ENCODE results near the gene C11orf97. TPM values are rescaled to one million over a fixed set of nuclear protein-coding genes. Genes with fewer than 3 reads are reported as not detected.
"Not testable (repeated sequence)": the region's sequence is repeated elsewhere in the genome, so short reads cannot be mapped to it uniquely, and the experiment has no call there.

Gene C11orf97
- total RNA-seq, 1 donor from 2014 or later = not detected

DNA sequence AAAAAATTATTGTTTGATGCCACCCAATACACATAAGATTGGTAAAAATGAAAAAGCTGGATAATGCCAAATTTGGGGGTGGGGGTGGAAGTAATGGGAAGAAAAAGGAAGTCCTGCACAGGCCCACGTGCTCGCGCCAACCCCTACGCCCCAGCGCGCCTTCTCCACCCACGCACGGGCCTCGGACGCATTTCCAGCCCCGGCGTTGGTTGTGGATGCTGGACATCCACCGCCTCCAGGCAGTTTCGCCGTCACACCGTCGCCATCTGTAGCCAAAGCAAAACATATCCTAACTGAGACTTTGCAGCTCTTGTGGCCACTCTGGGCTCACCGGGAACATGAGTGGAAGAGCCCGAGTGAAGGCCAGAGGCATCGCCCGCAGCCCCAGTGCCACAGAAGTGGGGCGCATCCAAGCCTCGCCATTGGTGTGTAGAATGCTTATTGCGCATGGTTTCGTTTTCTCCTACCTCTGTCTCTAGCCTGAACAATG is 55.0 kb downstream of the C11orf97 start, which contains the start of gene PIWIL4:
TSS of gene PIWIL4 (plus strand) at position 188 of the 490 bp plus-strand sequence. CDS start at position 339, 151 bp downstream.
- Mint-ChIP-seq H3K27ac (ENCODE audit: unreplicated experiment) (no peak within 1 kb of the TSS), H3K4me1 (ENCODE audit: low read depth, unreplicated experiment) (peaks cover 19% of the 10 kb centered on the region), H3K9me3 (ENCODE audit: unreplicated experiment) (no peaks in the 10 kb centered on the region), H3K27me3 (ENCODE audit: low read depth, unreplicated experiment) (no peaks in the 10 kb centered on the region), H3K36me3 (ENCODE audit: low read depth, unreplicated experiment) (no peaks in the 10 kb centered on the region), H3K4me3 (ENCODE audit: unreplicated experiment) (no peak within 1 kb of the TSS)
- H3K4me3 ChIP-seq (ENCODE audit: insufficient read depth, low read depth, low read length) = no peak within 1 kb of the TSS
- FAIRE-seq (no peak), DNase-seq (ENCODE audit: low read depth) (no peak)
- H3K27ac ChIP-seq (ENCODE audit: low read depth, low read length) = no peak within 1 kb of the TSS
- no peak within 1 kb of the TSS for H3K9ac ChIP-seq (ENCODE audit: low read length)
- no peaks in the 10 kb centered on the region for H3K36me3 ChIP-seq (ENCODE audit: insufficient read depth, low read length)
- H3K4me1 ChIP-seq (ENCODE audit: insufficient read depth, low read length) = peaks cover 15% of the 10 kb centered on the region
- no peaks in the 10 kb centered on the region for H3K79me2 ChIP-seq (ENCODE audit: insufficient read depth, low read length)
- H3K27me3 ChIP-seq (ENCODE audit: insufficient read depth, low read length) = no peaks in the 10 kb centered on the region
- H3K4me2 ChIP-seq (ENCODE audit: low read length) = no peak within 1 kb of the TSS
- no peaks in the 10 kb centered on the region for H4K20me1 ChIP-seq (ENCODE audit: insufficient read depth, low read length)
- H3K9me3 ChIP-seq (ENCODE audit: insufficient read depth, low read depth, low read length) = no peaks in the 10 kb centered on the region
- no peak within 1 kb of the TSS for H2AFZ ChIP-seq (ENCODE audit: low read depth, low read length)
- TF ChIP-seq EZH2 (IDR thresholded peaks at IDR 0.05; ENCODE audit: insufficient read depth, low read length) = no peak
- TF ChIP-seq, protein P1, sequence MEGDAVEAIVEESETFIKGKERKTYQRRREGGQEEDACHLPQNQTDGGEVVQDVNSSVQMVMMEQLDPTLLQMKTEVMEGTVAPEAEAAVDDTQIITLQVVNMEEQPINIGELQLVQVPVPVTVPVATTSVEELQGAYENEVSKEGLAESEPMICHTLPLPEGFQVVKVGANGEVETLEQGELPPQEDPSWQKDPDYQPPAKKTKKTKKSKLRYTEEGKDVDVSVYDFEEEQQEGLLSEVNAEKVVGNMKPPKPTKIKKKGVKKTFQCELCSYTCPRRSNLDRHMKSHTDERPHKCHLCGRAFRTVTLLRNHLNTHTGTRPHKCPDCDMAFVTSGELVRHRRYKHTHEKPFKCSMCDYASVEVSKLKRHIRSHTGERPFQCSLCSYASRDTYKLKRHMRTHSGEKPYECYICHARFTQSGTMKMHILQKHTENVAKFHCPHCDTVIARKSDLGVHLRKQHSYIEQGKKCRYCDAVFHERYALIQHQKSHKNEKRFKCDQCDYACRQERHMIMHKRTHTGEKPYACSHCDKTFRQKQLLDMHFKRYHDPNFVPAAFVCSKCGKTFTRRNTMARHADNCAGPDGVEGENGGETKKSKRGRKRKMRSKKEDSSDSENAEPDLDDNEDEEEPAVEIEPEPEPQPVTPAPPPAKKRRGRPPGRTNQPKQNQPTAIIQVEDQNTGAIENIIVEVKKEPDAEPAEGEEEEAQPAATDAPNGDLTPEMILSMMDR (IDR thresholded peaks at IDR 0.05; ENCODE audit: insufficient read depth, low read depth, low read length) = no peak

DNA sequence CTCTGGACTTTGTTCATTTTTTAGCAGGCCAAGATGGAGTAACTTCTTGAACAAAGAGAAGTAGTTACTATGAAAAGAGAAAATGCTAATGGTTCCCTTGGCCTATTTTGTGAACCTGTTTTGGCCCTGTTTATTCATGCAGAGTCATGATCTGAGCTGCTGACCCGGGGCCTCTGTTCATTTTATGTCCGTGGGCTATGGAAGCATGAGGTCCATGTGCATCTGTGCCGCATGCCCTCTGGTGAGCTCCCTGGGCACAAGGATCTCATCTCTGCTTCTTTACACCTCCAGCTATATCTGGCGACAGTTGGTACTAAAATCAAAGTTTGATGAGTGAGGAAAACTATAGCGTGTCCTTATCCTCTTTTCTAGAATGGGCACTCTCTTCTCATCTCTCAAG is 55.9 kb downstream of the C11orf97 start:
- no peak overlapping the region for H3K27ac Mint-ChIP-seq (ENCODE audit: unreplicated experiment)

DNA sequence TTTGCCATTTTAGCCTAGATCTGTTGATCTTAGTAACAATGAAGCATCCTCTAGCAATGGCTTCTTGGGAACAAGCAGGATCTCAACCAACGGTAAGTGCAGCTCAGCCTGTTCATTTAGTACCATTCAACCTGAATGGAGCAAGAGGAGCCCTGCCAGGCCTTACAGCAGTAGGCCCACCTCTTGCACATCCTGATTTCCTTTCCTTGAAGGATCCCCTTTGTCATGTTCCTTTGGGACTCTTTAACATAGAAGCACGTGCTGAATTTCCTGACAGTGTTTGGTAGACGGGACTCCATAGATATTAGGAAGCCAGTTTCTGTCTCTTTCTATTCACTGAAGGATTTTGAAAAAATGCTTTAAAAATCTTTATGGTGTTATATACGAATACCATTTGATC is 56.5 kb downstream of the C11orf97 start:
- no peak overlapping the region for H3K4me3 Mint-ChIP-seq (ENCODE audit: unreplicated experiment)
- DNase-seq (ENCODE audit: low read depth) (no peak), FAIRE-seq (no peak)
- no peak for TF ChIP-seq EZH2 (IDR thresholded peaks at IDR 0.05; ENCODE audit: insufficient read depth, low read length)
- TF ChIP-seq, protein P1 (IDR thresholded peaks at IDR 0.05; ENCODE audit: insufficient read depth, low read depth, low read length) = no peak
- peaks cover 7% of the 10 kb centered on the region for H3K4me1 Mint-ChIP-seq (ENCODE audit: low read depth, unreplicated experiment)
- no peak overlapping the region for H3K27ac Mint-ChIP-seq (ENCODE audit: unreplicated experiment)
- Histone ChIP-seq H3K4me1 (ENCODE audit: insufficient read depth, low read length) (peaks cover 3% of the 10 kb centered on the region), H3K27me3 (ENCODE audit: insufficient read depth, low read length) (no peaks in the 10 kb centered on the region), H3K9ac (ENCODE audit: low read length) (no peak overlapping the region), H3K4me3 (ENCODE audit: insufficient read depth, low read depth, low read length) (no peak overlapping the region), H4K20me1 (ENCODE audit: insufficient read depth, low read length) (no peaks in the 10 kb centered on the region), H2AFZ (ENCODE audit: low read depth, low read length) (no peak overlapping the region), H3K4me2 (ENCODE audit: low read length) (no peak overlapping the region), H3K27ac (ENCODE audit: low read depth, low read length) (no peak overlapping the region), H3K36me3 (ENCODE audit: insufficient read depth, low read length) (no peaks in the 10 kb centered on the region), H3K79me2 (ENCODE audit: insufficient read depth, low read length) (no peaks in the 10 kb centered on the region), H3K9me3 (ENCODE audit: insufficient read depth, low read depth, low read length) (no peaks in the 10 kb centered on the region)
- H3K9me3 Mint-ChIP-seq (ENCODE audit: unreplicated experiment) = no peaks in the 10 kb centered on the region
- H3K27me3 Mint-ChIP-seq (ENCODE audit: low read depth, unreplicated experiment) = no peaks in the 10 kb centered on the region
- H3K36me3 Mint-ChIP-seq (ENCODE audit: low read depth, unreplicated experiment) = no peaks in the 10 kb centered on the region

More for the DNA sequence above, 55.9 kb downstream of the C11orf97 start:
- H4K20me1 ChIP-seq (ENCODE audit: insufficient read depth, low read length) = no peaks in the 10 kb centered on the region
- H3K9me3 ChIP-seq (ENCODE audit: insufficient read depth, low read depth, low read length) = no peaks in the 10 kb centered on the region
- FAIRE-seq (no peak), DNase-seq (ENCODE audit: low read depth) (no peak)
- no peak overlapping the region for H3K4me3 ChIP-seq (ENCODE audit: insufficient read depth, low read depth, low read length)
- H3K79me2 ChIP-seq (ENCODE audit: insufficient read depth, low read length) = no peaks in the 10 kb centered on the region
- peaks cover 8% of the 10 kb centered on the region for H3K4me1 ChIP-seq (ENCODE audit: insufficient read depth, low read length)
- H3K9ac ChIP-seq (ENCODE audit: low read length) = no peak overlapping the region
- no peaks in the 10 kb centered on the region for H3K27me3 ChIP-seq (ENCODE audit: insufficient read depth, low read length)
- Mint-ChIP-seq H3K9me3 (ENCODE audit: unreplicated experiment) (no peaks in the 10 kb centered on the region), H3K27me3 (ENCODE audit: low read depth, unreplicated experiment) (no peaks in the 10 kb centered on the region), H3K4me1 (ENCODE audit: low read depth, unreplicated experiment) (peaks cover 10% of the 10 kb centered on the region), H3K4me3 (ENCODE audit: unreplicated experiment) (no peak overlapping the region), H3K36me3 (ENCODE audit: low read depth, unreplicated experiment) (no peaks in the 10 kb centered on the region)
- H3K36me3 ChIP-seq (ENCODE audit: insufficient read depth, low read length) = no peaks in the 10 kb centered on the region
- H2AFZ ChIP-seq (ENCODE audit: low read depth, low read length) = no peak overlapping the region
- TF ChIP-seq EZH2 (IDR thresholded peaks at IDR 0.05; ENCODE audit: insufficient read depth, low read length) = no peak
- TF ChIP-seq, protein P1 (IDR thresholded peaks at IDR 0.05; ENCODE audit: insufficient read depth, low read depth, low read length) = no peak
- H3K4me2 ChIP-seq (ENCODE audit: low read length) = no peak overlapping the region
- no peak overlapping the region for H3K27ac ChIP-seq (ENCODE audit: low read depth, low read length)

DNA sequence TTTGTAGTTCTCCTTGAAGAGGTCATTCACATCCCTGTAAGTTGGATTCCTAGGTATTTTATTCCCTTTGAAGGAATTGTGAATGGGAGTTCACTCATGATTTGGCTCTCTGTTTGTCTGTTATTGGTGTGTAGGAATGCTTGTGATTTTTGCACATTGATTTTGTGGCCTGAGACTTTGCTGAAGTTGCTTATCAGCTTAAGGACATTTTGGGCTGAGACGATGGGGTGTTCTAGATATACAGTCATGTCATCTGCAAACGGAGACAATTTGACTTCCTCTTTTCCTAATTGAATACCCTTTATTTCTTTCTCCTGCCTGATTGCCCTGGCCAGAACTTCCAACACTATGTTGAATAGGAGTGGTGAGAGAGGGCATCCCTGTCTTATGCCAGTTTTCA is 60.7 kb downstream of the C11orf97 start:
- not testable (repeated sequence) for H3K36me3 ChIP-seq (ENCODE audit: insufficient read depth, low read length); H3K4me3 Mint-ChIP-seq (ENCODE audit: unreplicated experiment); H3K27me3 Mint-ChIP-seq (ENCODE audit: low read depth, unreplicated experiment); H3K27ac ChIP-seq (ENCODE audit: low read depth, low read length); H3K27ac Mint-ChIP-seq (ENCODE audit: unreplicated experiment); H3K4me3 ChIP-seq (ENCODE audit: insufficient read depth, low read depth, low read length); H4K20me1 ChIP-seq (ENCODE audit: insufficient read depth, low read length); H3K36me3 Mint-ChIP-seq (ENCODE audit: low read depth, unreplicated experiment); H3K4me2 ChIP-seq (ENCODE audit: low read length); H3K79me2 ChIP-seq (ENCODE audit: insufficient read depth, low read length); H2AFZ ChIP-seq (ENCODE audit: low read depth, low read length); FAIRE-seq; H3K9ac ChIP-seq (ENCODE audit: low read length); H3K27me3 ChIP-seq (ENCODE audit: insufficient read depth, low read length); H3K4me1 ChIP-seq (ENCODE audit: insufficient read depth, low read length); H3K9me3 Mint-ChIP-seq (ENCODE audit: unreplicated experiment); H3K4me1 Mint-ChIP-seq (ENCODE audit: low read depth, unreplicated experiment); DNase-seq (ENCODE audit: low read depth); H3K9me3 ChIP-seq (ENCODE audit: insufficient read depth, low read depth, low read length)

Measured in astrocyte (in vitro differentiated cells and primary cell).